GM19240 (cell line): ENCODE measurements around the gene PMPCA.

Experiments used
- DNase-seq: peaks from one replicate; pipeline ENCODE4 v3.0.0; 2011; ENCODE audit warnings: low spot score; ENCODE audit not compliant: insufficient read length

PMPCA gene

GRCh38 chr9:136436055-136436634, 25.7 kb downstream of the PMPCA start:
- DNase-seq: no peak

GRCh38 chr9:136437430-136437829, 27.0 kb downstream of the PMPCA start:
- DNase-seq: no peak

- DNase-seq: no peak
Observed at GRCh38 chr9:136437839-136438547, 27.5 kb downstream of the PMPCA start.

- DNase-seq: peak; percentile 68
Observed at GRCh38 chr9:136438548-136439480, 28.4 kb downstream of the PMPCA start.

GRCh38 chr9:136439481-136440408, 29.3 kb downstream of the PMPCA start, which contains the start of gene INPP5E:
INPP5E (minus strand) TSS chr9:136439845; CDS start chr9:136439419, 426 bp downstream.
- peak; percentile 93 for DNase-seq

- no peak for DNase-seq
Observed at GRCh38 chr9:136441191-136441680, 30.8 kb downstream of the PMPCA start.

- DNase-seq: no peak
Observed at GRCh38 chr9:136441681-136442245, 31.3 kb downstream of the PMPCA start.

GRCh38 chr9:136442265-136442664, 31.8 kb downstream of the PMPCA start:
- no peak for DNase-seq

GRCh38 chr9:136443087-136443486, 32.6 kb downstream of the PMPCA start:
- no peak for DNase-seq

GRCh38 chr9:136443687-136444086, 33.2 kb downstream of the PMPCA start:
- DNase-seq: no peak

- no peak for DNase-seq
Observed at GRCh38 chr9:136444102-136444501, 33.6 kb downstream of the PMPCA start.

- DNase-seq: no peak
Observed at GRCh38 chr9:136445799-136446198, 35.3 kb downstream of the PMPCA start.

- no peak for DNase-seq
Observed at GRCh38 chr9:136447173-136447778, 36.8 kb downstream of the PMPCA start.

- no peak for DNase-seq
Observed at GRCh38 chr9:136448655-136449054, 38.2 kb downstream of the PMPCA start.

GRCh38 chr9:136451221-136451877, 40.9 kb downstream of the PMPCA start:
- no peak for DNase-seq

- DNase-seq: no peak
Observed at GRCh38 chr9:136453326-136453725, 42.9 kb downstream of the PMPCA start.

- no peak for DNase-seq
Observed at GRCh38 chr9:136454026-136454796, 43.8 kb downstream of the PMPCA start.
